Measurements from ENCODE around the gene NEGR1. TPM values are rescaled to one million over a fixed set of nuclear protein-coding genes. Genes with fewer than 3 reads are reported as not detected.

NEGR1 gene
- polyA plus RNA-seq, 1 donor from 2014 or later: 47.4 TPM

DNA sequence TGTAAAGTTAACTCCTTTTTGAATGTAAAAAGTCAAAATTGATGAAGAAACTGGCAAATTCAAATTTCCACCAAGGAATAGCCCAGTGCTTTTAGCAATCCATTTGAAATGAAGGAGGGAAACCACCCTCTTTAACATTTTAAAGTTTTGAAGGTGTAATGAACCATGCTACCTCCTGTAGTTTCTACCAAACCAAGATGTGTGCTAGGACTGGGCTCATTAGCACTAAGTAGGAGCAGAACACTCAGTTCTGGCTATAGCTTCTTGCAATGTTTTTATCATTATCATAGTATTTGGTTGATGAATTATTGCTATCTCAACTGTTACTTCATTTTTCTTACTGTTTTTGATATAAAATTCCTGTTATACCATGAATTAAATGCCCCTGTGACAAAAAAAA, 882.3 kb downstream of the NEGR1 start:
- Histone ChIP-seq H3K27me3 (ENCODE audit: insufficient read depth, low read depth, low read length) (no peaks in the 10 kb centered on the region), H2AFZ (ENCODE audit: low read depth, low read length) (no peak overlapping the region), H4K20me1 (ENCODE audit: insufficient read depth) (no peaks in the 10 kb centered on the region), H3K4me2 (ENCODE audit: low read length) (no peak overlapping the region), H3F3A (ENCODE audit: insufficient read depth, low read length, poor library complexity, severe bottlenecking) (no peaks in the 10 kb centered on the region), H3K4me3 (ENCODE audit: low read length) (no peak overlapping the region), H3K9me3 (ENCODE audit: low read length) (no peaks in the 10 kb centered on the region), H3K9me2 (ENCODE audit: insufficient read depth, low read length) (no peaks in the 10 kb centered on the region), H3K79me2 (replicated peaks; ENCODE audit: insufficient read depth, low read length) (no peaks in the 10 kb centered on the region), H3K27ac (ENCODE audit: low read length) (no peak overlapping the region), H3K36me3 (ENCODE audit: insufficient read depth, low read length) (no peaks in the 10 kb centered on the region), H3K9ac (ENCODE audit: low read length) (no peak overlapping the region)
- no peak for TF ChIP-seq TAF1 (IDR thresholded peaks at IDR 0.05; ENCODE audit: low read depth)
- TF ChIP-seq, protein P1, sequence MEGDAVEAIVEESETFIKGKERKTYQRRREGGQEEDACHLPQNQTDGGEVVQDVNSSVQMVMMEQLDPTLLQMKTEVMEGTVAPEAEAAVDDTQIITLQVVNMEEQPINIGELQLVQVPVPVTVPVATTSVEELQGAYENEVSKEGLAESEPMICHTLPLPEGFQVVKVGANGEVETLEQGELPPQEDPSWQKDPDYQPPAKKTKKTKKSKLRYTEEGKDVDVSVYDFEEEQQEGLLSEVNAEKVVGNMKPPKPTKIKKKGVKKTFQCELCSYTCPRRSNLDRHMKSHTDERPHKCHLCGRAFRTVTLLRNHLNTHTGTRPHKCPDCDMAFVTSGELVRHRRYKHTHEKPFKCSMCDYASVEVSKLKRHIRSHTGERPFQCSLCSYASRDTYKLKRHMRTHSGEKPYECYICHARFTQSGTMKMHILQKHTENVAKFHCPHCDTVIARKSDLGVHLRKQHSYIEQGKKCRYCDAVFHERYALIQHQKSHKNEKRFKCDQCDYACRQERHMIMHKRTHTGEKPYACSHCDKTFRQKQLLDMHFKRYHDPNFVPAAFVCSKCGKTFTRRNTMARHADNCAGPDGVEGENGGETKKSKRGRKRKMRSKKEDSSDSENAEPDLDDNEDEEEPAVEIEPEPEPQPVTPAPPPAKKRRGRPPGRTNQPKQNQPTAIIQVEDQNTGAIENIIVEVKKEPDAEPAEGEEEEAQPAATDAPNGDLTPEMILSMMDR (IDR thresholded peaks at IDR 0.05; ENCODE audit: poor library complexity, severe bottlenecking): no peak
- no peak for TF ChIP-seq RAD21 (conservative IDR thresholded peaks at IDR 0.05)
- TF ChIP-seq EP300 (conservative IDR thresholded peaks at IDR 0.05; ENCODE audit: poor library complexity, severe bottlenecking): no peak
- no peak for TF ChIP-seq POLR2AphosphoS5 (IDR thresholded peaks at IDR 0.05)
- no peak for TF ChIP-seq SMC3 (conservative IDR thresholded peaks at IDR 0.05; ENCODE audit: poor library complexity)
- TF ChIP-seq EZH2 (IDR thresholded peaks at IDR 0.05; ENCODE audit: borderline replicate concordance, insufficient read depth, low read length, poor library complexity, severe bottlenecking): no peak

DNA sequence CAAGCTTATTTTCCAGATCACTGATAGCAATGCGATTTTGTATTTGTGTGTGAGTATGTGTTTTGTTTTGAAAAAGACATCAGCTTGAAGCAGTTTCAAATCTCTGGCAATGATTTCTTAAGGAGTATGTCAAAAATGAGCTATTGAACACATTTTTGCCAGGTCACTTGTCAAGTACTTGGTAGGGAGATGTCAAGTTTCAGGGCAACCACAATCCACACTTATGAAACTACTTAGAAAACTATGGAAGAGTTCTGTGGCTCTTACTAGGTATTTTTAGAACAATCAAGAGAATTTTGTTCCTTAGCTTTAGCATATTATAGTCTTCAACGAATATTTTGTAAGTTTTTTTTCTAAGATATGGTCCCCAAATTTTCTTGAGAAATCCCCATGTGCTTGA, 882.7 kb downstream of the NEGR1 start:
- H3K9me3 ChIP-seq (ENCODE audit: low read length): no peaks in the 10 kb centered on the region
- no peaks in the 10 kb centered on the region for H3K9me2 ChIP-seq (ENCODE audit: insufficient read depth, low read length)
- H3F3A ChIP-seq (ENCODE audit: insufficient read depth, low read length, poor library complexity, severe bottlenecking): no peaks in the 10 kb centered on the region
- H3K9ac ChIP-seq (ENCODE audit: low read length): no peak overlapping the region
- no peak overlapping the region for H3K27ac ChIP-seq (ENCODE audit: low read length)
- H3K4me3 ChIP-seq (ENCODE audit: low read length): no peak overlapping the region
- no peaks in the 10 kb centered on the region for H4K20me1 ChIP-seq (ENCODE audit: insufficient read depth)
- no peak overlapping the region for H2AFZ ChIP-seq (ENCODE audit: low read depth, low read length)
- TF ChIP-seq POLR2AphosphoS5 (IDR thresholded peaks at IDR 0.05) (no peak), SMC3 (conservative IDR thresholded peaks at IDR 0.05; ENCODE audit: poor library complexity) (no peak), TAF1 (IDR thresholded peaks at IDR 0.05; ENCODE audit: low read depth) (no peak), EP300 (conservative IDR thresholded peaks at IDR 0.05; ENCODE audit: poor library complexity, severe bottlenecking) (no peak), MXI1 (conservative IDR thresholded peaks at IDR 0.05; ENCODE audit: poor library complexity, severe bottlenecking) (no peak), RAD21 (conservative IDR thresholded peaks at IDR 0.05) (no peak)
- TF ChIP-seq, protein P2, sequence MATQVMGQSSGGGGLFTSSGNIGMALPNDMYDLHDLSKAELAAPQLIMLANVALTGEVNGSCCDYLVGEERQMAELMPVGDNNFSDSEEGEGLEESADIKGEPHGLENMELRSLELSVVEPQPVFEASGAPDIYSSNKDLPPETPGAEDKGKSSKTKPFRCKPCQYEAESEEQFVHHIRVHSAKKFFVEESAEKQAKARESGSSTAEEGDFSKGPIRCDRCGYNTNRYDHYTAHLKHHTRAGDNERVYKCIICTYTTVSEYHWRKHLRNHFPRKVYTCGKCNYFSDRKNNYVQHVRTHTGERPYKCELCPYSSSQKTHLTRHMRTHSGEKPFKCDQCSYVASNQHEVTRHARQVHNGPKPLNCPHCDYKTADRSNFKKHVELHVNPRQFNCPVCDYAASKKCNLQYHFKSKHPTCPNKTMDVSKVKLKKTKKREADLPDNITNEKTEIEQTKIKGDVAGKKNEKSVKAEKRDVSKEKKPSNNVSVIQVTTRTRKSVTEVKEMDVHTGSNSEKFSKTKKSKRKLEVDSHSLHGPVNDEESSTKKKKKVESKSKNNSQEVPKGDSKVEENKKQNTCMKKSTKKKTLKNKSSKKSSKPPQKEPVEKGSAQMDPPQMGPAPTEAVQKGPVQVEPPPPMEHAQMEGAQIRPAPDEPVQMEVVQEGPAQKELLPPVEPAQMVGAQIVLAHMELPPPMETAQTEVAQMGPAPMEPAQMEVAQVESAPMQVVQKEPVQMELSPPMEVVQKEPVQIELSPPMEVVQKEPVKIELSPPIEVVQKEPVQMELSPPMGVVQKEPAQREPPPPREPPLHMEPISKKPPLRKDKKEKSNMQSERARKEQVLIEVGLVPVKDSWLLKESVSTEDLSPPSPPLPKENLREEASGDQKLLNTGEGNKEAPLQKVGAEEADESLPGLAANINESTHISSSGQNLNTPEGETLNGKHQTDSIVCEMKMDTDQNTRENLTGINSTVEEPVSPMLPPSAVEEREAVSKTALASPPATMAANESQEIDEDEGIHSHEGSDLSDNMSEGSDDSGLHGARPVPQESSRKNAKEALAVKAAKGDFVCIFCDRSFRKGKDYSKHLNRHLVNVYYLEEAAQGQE (IDR thresholded peaks at IDR 0.05; ENCODE audit: borderline replicate concordance): no peak
- TF ChIP-seq, protein P1 (IDR thresholded peaks at IDR 0.05; ENCODE audit: poor library complexity, severe bottlenecking): no peak
- H3K4me2 ChIP-seq (ENCODE audit: low read length): no peak overlapping the region
- no peaks in the 10 kb centered on the region for H3K79me2 ChIP-seq (replicated peaks; ENCODE audit: insufficient read depth, low read length)
- H3K27me3 ChIP-seq (ENCODE audit: insufficient read depth, low read depth, low read length): no peaks in the 10 kb centered on the region
- no peaks in the 10 kb centered on the region for H3K36me3 ChIP-seq (ENCODE audit: insufficient read depth, low read length)
